Central memory CD8-positive, alpha-beta T cell (primary cell): ENCODE results near the gene FAXC.

Source experiments
- ATAC-seq: fragments of 150-1000 bp; cut with Tn5 transposase; replicated peaks from 2 replicates; pipeline ENCODE4 v1.10.0; 2022; ENCODE audit warnings: mild to moderate bottlenecking, moderate FRiP score, moderate number of reproducible peaks; ENCODE audit not compliant: poor library complexity, severe bottlenecking; ENCODE audit errors: extremely low read depth
- DNase-seq, 2 donors: peaks; one replicate each; pipeline ENCODE4 v3.0.0; 2021; ENCODE audit warnings: low spot score in 2 of 2
- H3K27ac Mint-ChIP-seq: one replicate; pipeline ENCODE4 v1.8.0; 2022; ENCODE audit warnings: low read depth, mild to moderate bottlenecking, moderate library complexity, mixed read lengths
- H3K27me3 Mint-ChIP-seq: one replicate; pipeline ENCODE4 v1.8.0; 2022; ENCODE audit warnings: mixed read lengths
- H3K36me3 Mint-ChIP-seq: one replicate; pipeline ENCODE4 v1.8.0; 2022; ENCODE audit warnings: mild to moderate bottlenecking, moderate library complexity, mixed read lengths; ENCODE audit not compliant: insufficient read depth
- H3K4me1 Mint-ChIP-seq: one replicate; pipeline ENCODE4 v1.8.0; 2022; ENCODE audit warnings: mixed read lengths
- H3K4me3 Mint-ChIP-seq: one replicate; pipeline ENCODE4 v1.8.0; 2022; ENCODE audit warnings: mild to moderate bottlenecking, moderate library complexity, mixed read lengths
- H3K9me3 Mint-ChIP-seq: one replicate; pipeline ENCODE4 v1.8.0; 2022; ENCODE audit warnings: mixed read lengths

The FAXC gene

GRCh38 chr6:99333068-99333467 lies 16.4 kb downstream of the FAXC start:
- Mint-ChIP-seq H3K36me3 (peaks cover 2% of the 10 kb centered on the region), H3K27ac (no peak overlapping the region), H3K4me3 (no peak overlapping the region), H3K4me1 (no peaks in the 10 kb centered on the region), H3K27me3 (peaks cover 17% of the 10 kb centered on the region), H3K9me3 (no peaks in the 10 kb centered on the region)
- ATAC-seq (no peak), DNase-seq (no peak)

GRCh38 chr6:99331531-99331930 lies 17.9 kb downstream of the FAXC start:
- Mint-ChIP-seq H3K36me3 (no peaks in the 10 kb centered on the region), H3K4me1 (no peaks in the 10 kb centered on the region), H3K4me3 (no peak overlapping the region), H3K27me3 (peaks cover 4% of the 10 kb centered on the region), H3K27ac (no peak overlapping the region), H3K9me3 (no peaks in the 10 kb centered on the region)
- no peak for DNase-seq
- ATAC-seq = no peak

GRCh38 chr6:99330159-99330558 lies 19.3 kb downstream of the FAXC start:
- DNase-seq (peak; percentile 22 to 25), ATAC-seq (peak; percentile 66)
- H3K27me3 Mint-ChIP-seq = no peaks in the 10 kb centered on the region
- no peaks in the 10 kb centered on the region for H3K36me3 Mint-ChIP-seq
- no peaks in the 10 kb centered on the region for H3K9me3 Mint-ChIP-seq
- no peak overlapping the region for H3K4me3 Mint-ChIP-seq
- H3K27ac Mint-ChIP-seq = no peak overlapping the region
- H3K4me1 Mint-ChIP-seq = no peaks in the 10 kb centered on the region

GRCh38 chr6:99324996-99325395 lies 24.5 kb downstream of the FAXC start:
- Mint-ChIP-seq H3K4me3 (no peak overlapping the region), H3K4me1 (no peaks in the 10 kb centered on the region), H3K36me3 (no peaks in the 10 kb centered on the region), H3K27ac (no peak overlapping the region), H3K9me3 (no peaks in the 10 kb centered on the region), H3K27me3 (peaks cover 14% of the 10 kb centered on the region)
- no peak for DNase-seq
- ATAC-seq = no peak

- no peak overlapping the region for H3K27ac Mint-ChIP-seq
- H3K36me3 Mint-ChIP-seq = no peaks in the 10 kb centered on the region
- DNase-seq (no peak), ATAC-seq (no peak)
- H3K4me3 Mint-ChIP-seq = no peak overlapping the region
- peaks cover 41% of the 10 kb centered on the region for H3K27me3 Mint-ChIP-seq
- H3K4me1 Mint-ChIP-seq = no peaks in the 10 kb centered on the region
- H3K9me3 Mint-ChIP-seq = no peaks in the 10 kb centered on the region
Measured at GRCh38 chr6:99318566-99318965, 30.9 kb downstream of the FAXC start.

GRCh38 chr6:99312354-99312753 lies 37.1 kb downstream of the FAXC start:
- Mint-ChIP-seq H3K4me3 (no peak overlapping the region), H3K27ac (no peak overlapping the region), H3K27me3 (peaks cover 31% of the 10 kb centered on the region), H3K9me3 (no peaks in the 10 kb centered on the region), H3K36me3 (no peaks in the 10 kb centered on the region), H3K4me1 (no peaks in the 10 kb centered on the region)
- ATAC-seq = no peak
- DNase-seq = no peak

GRCh38 chr6:99310553-99310952 lies 38.9 kb downstream of the FAXC start:
- ATAC-seq (no peak), DNase-seq (no peak)
- H3K27me3 Mint-ChIP-seq = peaks cover 31% of the 10 kb centered on the region
- H3K9me3 Mint-ChIP-seq = no peaks in the 10 kb centered on the region
- H3K4me1 Mint-ChIP-seq = no peaks in the 10 kb centered on the region
- no peaks in the 10 kb centered on the region for H3K36me3 Mint-ChIP-seq
- H3K4me3 Mint-ChIP-seq = no peak overlapping the region
- H3K27ac Mint-ChIP-seq = no peak overlapping the region

GRCh38 chr6:99309557-99309956 lies 39.9 kb downstream of the FAXC start:
- Mint-ChIP-seq H3K9me3 (no peaks in the 10 kb centered on the region), H3K27me3 (peaks cover 27% of the 10 kb centered on the region), H3K4me3 (no peak overlapping the region), H3K27ac (no peak overlapping the region), H3K36me3 (no peaks in the 10 kb centered on the region), H3K4me1 (no peaks in the 10 kb centered on the region)
- DNase-seq = no peak
- ATAC-seq = no peak

GRCh38 chr6:99308788-99309187 lies 40.7 kb downstream of the FAXC start:
- ATAC-seq = no peak
- Mint-ChIP-seq H3K27me3 (peaks cover 24% of the 10 kb centered on the region), H3K36me3 (no peaks in the 10 kb centered on the region), H3K9me3 (no peaks in the 10 kb centered on the region), H3K4me1 (no peaks in the 10 kb centered on the region), H3K4me3 (no peak overlapping the region), H3K27ac (no peak overlapping the region)
- no peak for DNase-seq

- Mint-ChIP-seq H3K27me3 (peaks cover 19% of the 10 kb centered on the region), H3K9me3 (no peaks in the 10 kb centered on the region), H3K36me3 (no peaks in the 10 kb centered on the region), H3K27ac (no peak overlapping the region), H3K4me3 (no peak overlapping the region), H3K4me1 (no peaks in the 10 kb centered on the region)
- no peak for ATAC-seq
- DNase-seq = no peak
Measured at GRCh38 chr6:99307295-99307907, 42.1 kb downstream of the FAXC start.

- ATAC-seq (no peak), DNase-seq (no peak)
- peaks cover 19% of the 10 kb centered on the region for H3K27me3 Mint-ChIP-seq
- H3K36me3 Mint-ChIP-seq = no peaks in the 10 kb centered on the region
- no peaks in the 10 kb centered on the region for H3K9me3 Mint-ChIP-seq
- H3K27ac Mint-ChIP-seq = no peak overlapping the region
- no peaks in the 10 kb centered on the region for H3K4me1 Mint-ChIP-seq
- no peak overlapping the region for H3K4me3 Mint-ChIP-seq
Measured at GRCh38 chr6:99306341-99306740, 43.1 kb downstream of the FAXC start.

- DNase-seq (no peak), ATAC-seq (no peak)
- H3K9me3 Mint-ChIP-seq = no peaks in the 10 kb centered on the region
- no peak overlapping the region for H3K27ac Mint-ChIP-seq
- no peaks in the 10 kb centered on the region for H3K4me1 Mint-ChIP-seq
- H3K27me3 Mint-ChIP-seq = peaks cover 31% of the 10 kb centered on the region
- no peaks in the 10 kb centered on the region for H3K36me3 Mint-ChIP-seq
- no peak overlapping the region for H3K4me3 Mint-ChIP-seq
Measured at GRCh38 chr6:99305021-99305554, 44.4 kb downstream of the FAXC start.

- ATAC-seq = no peak
- no peaks in the 10 kb centered on the region for H3K9me3 Mint-ChIP-seq
- DNase-seq = no peak
- H3K4me3 Mint-ChIP-seq = no peak overlapping the region
- no peaks in the 10 kb centered on the region for H3K4me1 Mint-ChIP-seq
- H3K36me3 Mint-ChIP-seq = no peaks in the 10 kb centered on the region
- H3K27ac Mint-ChIP-seq = no peak overlapping the region
- H3K27me3 Mint-ChIP-seq = peaks cover 55% of the 10 kb centered on the region
Measured at GRCh38 chr6:99297415-99297814, 52.1 kb downstream of the FAXC start.
